ENCODE measurements around the gene KISS1. TPM values are rescaled to one million over a fixed set of nuclear protein-coding genes. Genes with fewer than 3 reads are reported as not detected.

Gene KISS1
- total RNA-seq, 8 experiments from 2014 or later, result 0.62 to 1.1 TPM; not detected in 6

DNA sequence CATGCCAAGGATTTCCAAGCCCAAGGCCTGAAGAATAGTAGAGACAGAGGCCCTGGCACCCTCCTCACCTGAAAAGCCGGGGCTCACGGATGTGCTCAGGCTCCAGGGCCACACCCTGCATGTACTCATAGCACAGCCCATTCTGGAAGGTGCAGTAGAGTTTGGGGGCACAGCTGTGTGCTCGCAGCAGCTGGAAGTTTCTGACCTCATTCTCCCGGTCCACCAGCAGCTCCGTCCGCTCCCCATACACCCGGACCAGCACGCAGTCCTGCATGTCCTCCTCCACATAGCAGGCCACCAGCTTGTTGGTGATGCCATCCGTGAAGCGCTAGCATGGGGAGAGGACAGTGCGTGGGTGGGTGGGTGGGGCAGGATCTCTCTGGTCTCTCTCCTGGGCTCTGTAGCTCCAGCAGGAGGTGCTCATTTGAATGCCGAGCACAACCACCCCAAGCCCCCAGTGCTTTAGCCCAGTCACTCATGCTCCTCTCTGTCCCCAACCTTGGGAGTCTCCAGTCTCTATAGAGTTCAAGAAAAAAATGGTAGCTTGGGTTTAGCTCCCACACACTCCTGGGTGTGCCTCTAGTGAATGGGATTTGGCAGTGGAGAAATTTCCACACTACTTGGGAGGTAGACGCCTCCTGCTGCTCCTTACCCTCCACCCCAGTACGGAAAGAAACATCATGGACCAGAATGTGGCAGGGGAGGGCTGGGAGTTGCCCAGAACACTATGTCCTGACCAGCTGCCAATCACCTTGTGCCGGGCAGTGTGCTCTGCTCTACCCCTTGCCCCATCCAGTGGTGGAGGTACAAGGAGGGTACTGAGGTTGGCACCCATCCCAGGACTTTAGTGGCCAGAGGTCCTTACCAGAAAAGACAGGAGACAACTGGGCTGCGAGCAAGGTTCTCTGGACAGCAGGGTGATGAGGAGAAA lies 46.4 kb downstream of the KISS1 start:
- in situ Hi-C loops (cut with MboI; ENCODE audit: low pct_unique_long_range_greater_than_20kb in 2 of 9, low sequenced_read_pairs in 9 of 9, unreplicated experiment in 9 of 9), result loop anchor here in 6 of 9 experiments (25.0 kb wide), 3 partner anchors 212 to 663 kb away; partner anchors contain the start of genes PLEKHA6 (in 6 of the 6), MDM4 (in 1 of the 6), OPTC (in 1 of the 6) and PRELP (in 1 of the 6)
- ATAC-seq (replicated peaks in 6 of 8), result peak in 2 of 8 experiments; percentile 4 to 10
- Histone ChIP-seq H3K4me1 (replicated peaks in 1 of 2) (peaks cover 17 to 33% of the 10 kb centered on the region in 2 donors), H3K27ac (no peak overlapping the region), H3K4me3 (no peak overlapping the region)
- 0 to 100% (median 87%) methylated on average over 2 to 12 of the region's 16 CpGs; no CpG with 5 or more reads in 4 of the 10 experiments for WGBS, 10 experiments

DNA sequence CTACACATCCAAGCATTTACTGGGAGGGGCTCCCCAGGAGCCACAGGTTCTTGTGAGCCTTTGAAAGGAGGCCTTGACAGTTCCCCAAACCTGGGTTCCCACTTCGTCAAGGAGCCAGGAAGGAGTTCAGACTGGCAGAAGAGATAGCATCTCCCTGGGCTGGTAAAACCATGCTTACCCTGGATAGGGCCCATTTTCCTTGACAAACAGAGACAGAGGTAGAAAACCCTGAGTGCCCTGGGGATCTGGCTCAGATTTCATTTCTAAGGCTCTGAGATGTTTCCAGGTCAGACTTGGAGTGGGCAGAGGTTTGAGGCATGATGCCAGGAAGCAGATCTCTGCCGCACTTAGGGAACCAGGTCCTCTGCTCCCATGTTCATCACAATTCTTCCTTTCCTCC lies 47.2 kb downstream of the KISS1 start:
- no peak overlapping the region for H3K4me3 ChIP-seq
- no peak overlapping the region for H3K27ac ChIP-seq
- in situ Hi-C loops (cut with MboI; ENCODE audit: low pct_unique_long_range_greater_than_20kb in 2 of 9, low sequenced_read_pairs in 9 of 9, unreplicated experiment in 9 of 9), result loop anchor here in 1 of 9 experiments (25.0 kb wide), 1 partner anchor 662 kb away; the partner anchor contains the start of genes OPTC and PRELP
- no peak for ATAC-seq (replicated peaks in 6 of 8)
- H3K4me1 ChIP-seq (replicated peaks in 1 of 2), result peaks cover 17 to 33% of the 10 kb centered on the region in 2 donors
- 63 to 100% (median 91%) methylated on average over 1 to 2 of the region's 2 CpGs; no CpG with 5 or more reads in 6 of the 10 experiments for WGBS, 10 experiments

DNA sequence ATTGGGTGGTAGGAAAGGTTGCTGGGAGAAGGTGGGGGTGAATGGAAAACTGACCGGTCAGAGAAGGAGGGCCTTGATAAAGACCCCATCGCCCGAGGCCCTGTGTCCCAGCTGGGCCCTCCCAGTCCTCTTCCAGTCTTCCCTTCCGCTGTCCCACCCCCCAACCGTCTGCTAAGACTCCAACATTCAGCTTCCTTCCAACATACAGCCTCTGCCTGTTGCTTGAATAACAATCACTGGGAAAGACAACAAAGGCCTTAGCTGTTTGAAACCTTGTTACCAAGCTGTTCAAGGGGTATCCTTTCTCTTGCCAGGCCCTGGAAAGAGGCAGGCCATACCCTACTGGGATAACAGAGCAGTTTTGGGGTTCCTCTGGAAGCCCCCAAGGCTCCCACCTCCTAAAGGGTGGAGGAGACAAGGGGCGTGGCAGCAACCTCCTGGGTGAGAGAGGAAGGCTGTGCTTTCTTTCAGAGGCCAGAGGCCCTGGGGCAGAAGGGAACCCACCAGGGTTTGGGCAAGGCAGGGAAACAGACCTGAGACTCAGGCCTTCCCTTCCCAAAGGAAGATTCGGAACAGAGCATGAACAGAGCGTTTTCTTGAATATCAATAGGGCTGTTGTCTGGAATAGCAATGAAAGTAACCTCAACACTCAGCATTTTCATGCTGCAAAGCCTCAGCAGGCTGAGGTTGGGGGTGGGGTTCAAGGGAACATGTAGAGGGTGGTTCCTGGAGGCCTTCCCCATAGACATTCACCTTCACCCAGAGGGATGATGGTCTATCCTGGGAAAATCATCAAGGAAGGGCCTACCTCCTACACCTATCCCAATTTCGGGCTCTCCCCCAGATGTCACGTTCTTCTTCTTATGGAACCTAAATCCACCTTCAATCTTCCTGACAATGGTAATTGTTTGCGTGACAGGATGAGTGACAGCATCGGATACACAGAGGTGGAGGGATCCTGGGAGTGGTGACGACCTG lies 48.6 kb downstream of the KISS1 start:
- ATAC-seq (replicated peaks in 6 of 8), result no peak
- WGBS, 10 experiments, result 25 to 90% (median 56%) methylated on average over 1 to 10 of the region's 13 CpGs; no CpG with 5 or more reads in 4 of the 10 experiments
- Histone ChIP-seq H3K4me1 (replicated peaks in 1 of 2) (peaks cover 12 to 30% of the 10 kb centered on the region in 2 donors), H3K4me3 (no peak overlapping the region), H3K27ac (no peak overlapping the region)
- in situ Hi-C loops (cut with MboI; ENCODE audit: low pct_unique_long_range_greater_than_20kb in 2 of 9, low sequenced_read_pairs in 9 of 9, unreplicated experiment in 9 of 9), result loop anchor here in 1 of 9 experiments (25.0 kb wide), 1 partner anchor 660 kb away; the partner anchor contains the start of genes OPTC and PRELP

GRCh38 chr1:204146965-204147364 lies 49.3 kb downstream of the KISS1 start:
- Histone ChIP-seq H3K4me1 (replicated peaks in 1 of 2) (peaks cover 10 to 26% of the 10 kb centered on the region in 2 donors), H3K4me3 (no peak overlapping the region), H3K27ac (no peak overlapping the region)
- WGBS, 10 experiments, result 40 to 71% (median 64%) methylated on average over 1 to 6 of the region's 7 CpGs; no CpG with 5 or more reads in 6 of the 10 experiments
- ATAC-seq (replicated peaks in 6 of 8), result no peak
- in situ Hi-C loops (cut with MboI; ENCODE audit: low pct_unique_long_range_greater_than_20kb in 2 of 9, low sequenced_read_pairs in 9 of 9, unreplicated experiment in 9 of 9), result loop anchor here in 1 of 9 experiments (25.0 kb wide), 1 partner anchor 660 kb away; the partner anchor contains the start of genes OPTC and PRELP

- no peak overlapping the region for H3K4me3 ChIP-seq
- no peak overlapping the region for H3K27ac ChIP-seq
- WGBS, 10 experiments, result 67 to 100% (median 91%) methylated on average over 1 to 6 of the region's 6 CpGs; no CpG with 5 or more reads in 3 of the 10 experiments
- no peak for ATAC-seq (replicated peaks in 6 of 8)
- peaks cover 10 to 26% of the 10 kb centered on the region in 2 donors for H3K4me1 ChIP-seq (replicated peaks in 1 of 2)
- in situ Hi-C loops (cut with MboI; ENCODE audit: low pct_unique_long_range_greater_than_20kb in 2 of 9, low sequenced_read_pairs in 9 of 9, unreplicated experiment in 9 of 9), result loop anchor here in 1 of 9 experiments (25.0 kb wide), 1 partner anchor 659 kb away; the partner anchor contains the start of genes OPTC and PRELP
These were observed 50.0 kb downstream of the KISS1 start for GRCh38 chr1:204146309-204146708.

DNA sequence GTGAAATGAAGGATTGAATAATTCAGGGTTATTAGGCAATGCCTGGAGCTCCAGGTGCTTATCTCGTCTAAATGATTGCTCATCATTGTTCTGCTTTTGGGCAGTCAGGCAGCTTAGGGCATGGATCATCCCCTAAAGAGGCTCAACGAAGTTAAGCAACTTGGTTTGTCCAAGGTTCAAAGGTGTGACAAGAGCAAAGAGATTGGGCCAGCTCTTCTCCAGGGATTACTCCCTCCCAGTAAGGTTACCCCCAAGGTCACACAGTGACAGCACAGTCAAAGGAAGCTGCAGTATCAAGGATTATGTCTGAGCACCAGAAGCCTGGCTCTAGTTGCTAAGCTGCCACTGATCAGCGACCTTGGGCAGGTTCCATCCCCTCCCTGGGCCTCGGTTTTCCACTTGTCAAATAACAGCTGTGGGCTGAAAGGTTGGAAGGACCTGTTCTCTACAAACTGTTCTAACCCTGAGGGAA lies 51.2 kb downstream of the KISS1 start:
- in situ Hi-C loops (cut with MboI; ENCODE audit: low pct_unique_long_range_greater_than_20kb in 2 of 9, low sequenced_read_pairs in 9 of 9, unreplicated experiment in 9 of 9), result loop anchor here in 1 of 9 experiments (25.0 kb wide), 1 partner anchor 658 kb away; the partner anchor contains the start of genes OPTC and PRELP
- ATAC-seq (replicated peaks in 6 of 8), result no peak
- Histone ChIP-seq H3K4me3 (no peak overlapping the region), H3K27ac (no peak overlapping the region), H3K4me1 (replicated peaks in 1 of 2) (peaks cover 3 to 18% of the 10 kb centered on the region in 2 donors)
- 29 to 91% (median 60%) methylated on average over 1 to 4 of the region's 4 CpGs; no CpG with 5 or more reads in 1 of the 10 experiments for WGBS, 10 experiments

GRCh38 chr1:204143276-204144041 lies 52.8 kb downstream of the KISS1 start:
- Histone ChIP-seq H3K27ac (no peak overlapping the region), H3K4me1 (replicated peaks in 1 of 2) (peaks cover 3 to 12% of the 10 kb centered on the region in 2 donors), H3K4me3 (no peak overlapping the region)
- in situ Hi-C loops (cut with MboI; ENCODE audit: low pct_unique_long_range_greater_than_20kb in 2 of 9, low sequenced_read_pairs in 9 of 9, unreplicated experiment in 9 of 9), result loop anchor here in 1 of 9 experiments (25.0 kb wide), 1 partner anchor 656 kb away; the partner anchor contains the start of genes OPTC and PRELP
- WGBS, 10 experiments, result 0 to 100% (median 86%) methylated on average over 1 to 13 of the region's 14 CpGs; no CpG with 5 or more reads in 2 of the 10 experiments
- ATAC-seq (replicated peaks in 6 of 8), result peak in 1 of 8 experiments; percentile 18

- 78 to 100% (median 87%) methylated on average over 1 to 4 of the region's 5 CpGs; no CpG with 5 or more reads in 3 of the 10 experiments for WGBS, 10 experiments
- in situ Hi-C loops (cut with MboI; ENCODE audit: low pct_unique_long_range_greater_than_20kb in 2 of 9, low sequenced_read_pairs in 9 of 9, unreplicated experiment in 9 of 9), result loop anchor here in 1 of 9 experiments (25.0 kb wide), 1 partner anchor 655 kb away; the partner anchor contains the start of genes OPTC and PRELP
- peaks cover 0 to under 1% of the 10 kb centered on the region in 2 donors for H3K4me1 ChIP-seq (replicated peaks in 1 of 2)
- H3K4me3 ChIP-seq, result no peak overlapping the region
- no peak overlapping the region for H3K27ac ChIP-seq
- peak in 1 of 8 experiments; percentile 27 for ATAC-seq (replicated peaks in 6 of 8)
These were observed 54.0 kb downstream of the KISS1 start for GRCh38 chr1:204142032-204142974.

- WGBS, 10 experiments, result 60 to 100% (median 87%) methylated on average over 1 to 3 of the region's 3 CpGs; no CpG with 5 or more reads in 2 of the 10 experiments
- H3K4me3 ChIP-seq, result no peak overlapping the region
- in situ Hi-C loops (cut with MboI; ENCODE audit: low pct_unique_long_range_greater_than_20kb in 2 of 9, low sequenced_read_pairs in 9 of 9, unreplicated experiment in 9 of 9), result loop anchor here in 1 of 9 experiments (25.0 kb wide), 1 partner anchor 654 kb away; the partner anchor contains the start of genes OPTC and PRELP
These were observed 55.2 kb downstream of the KISS1 start for GRCh38 chr1:204141131-204141530.

More at GRCh38 chr1:204141131-204141530, 55.2 kb downstream of the KISS1 start:
- Histone ChIP-seq H3K4me1 (replicated peaks in 1 of 2) (no peaks in the 10 kb centered on the region), H3K27ac (no peak overlapping the region)
- no peak for ATAC-seq (replicated peaks in 6 of 8)
